Activated CD8-positive, alpha-beta memory T cell treated with anti-CD3 and anti-CD28 coated beads for 36 hours (primary cell): ENCODE measurements around the gene KIF12. TPM values are rescaled to one million over a fixed set of nuclear protein-coding genes. Genes with fewer than 3 reads are reported as not detected.

Experiments used
- CTCF ChIA-PET: fragments of 350-600 bp; sonication (Branson Sonifier 250); formaldehyde crosslinking; loops from one replicate; lab custom pipeline; 2021; ENCODE audit warnings: antibody characterized with exemption; lab: Charles Lee
- POLR2A ChIA-PET: fragments of 350-600 bp; sonication (Branson Sonifier 250); formaldehyde crosslinking; loops from one replicate; lab custom pipeline; 2021; ENCODE audit warnings: antibody characterized with exemption; lab: Charles Lee
- total RNA-seq, 2 experiments: library from RNA; stranded (reverse); gene quantifications; one replicate each; pipeline ENCODE4 v1.2.3, GENCODE V29; 2021

Gene KIF12
- total RNA-seq, 2 experiments from 2014 or later, result not detected

DNA sequence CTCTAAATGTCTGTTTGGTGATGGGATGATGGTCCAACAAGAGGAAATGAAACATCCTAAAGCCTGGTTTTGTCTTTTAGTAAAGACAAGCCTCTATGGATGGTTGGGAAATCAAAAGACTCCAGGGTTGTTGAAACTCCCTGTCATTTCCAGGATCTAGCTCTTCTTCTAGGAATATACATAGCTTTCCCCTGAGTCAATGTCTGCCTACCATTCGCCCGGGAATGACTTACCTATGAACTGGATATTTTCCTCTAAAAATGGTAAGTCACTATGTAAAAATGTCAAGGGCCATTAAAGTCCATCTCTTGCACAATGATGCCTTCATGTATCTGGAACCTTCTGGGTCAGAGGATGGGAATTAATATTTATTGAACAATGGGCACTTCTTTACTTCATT is 11.1 kb upstream of the KIF12 start:
- ChIA-PET POLR2A (no interaction called here), CTCF (interaction anchor here (1.1 kb wide), 1 partner anchor 154 kb away, joined by 3 read pairs; no protein-coding TSS in a partner anchor)

DNA sequence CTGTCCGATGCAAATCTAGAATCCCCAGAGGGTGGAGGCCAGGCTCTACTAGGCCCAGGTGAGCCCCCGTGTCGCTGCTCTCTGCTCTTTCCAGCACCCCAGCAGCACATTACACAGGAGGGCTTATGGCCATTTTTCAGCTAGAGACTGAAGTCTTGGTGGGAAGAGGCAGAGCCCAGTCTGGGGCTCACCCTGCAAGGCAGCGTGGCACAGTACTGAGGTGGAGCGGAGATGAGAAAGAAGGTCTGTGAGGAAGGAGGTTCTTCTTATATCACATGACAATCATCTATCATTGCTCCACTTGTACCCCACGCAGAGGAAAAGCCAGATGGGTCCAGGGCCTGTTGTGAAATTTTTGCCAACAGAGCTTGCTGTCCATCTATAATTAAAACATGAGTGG is 10.0 kb upstream of the KIF12 start:
- POLR2A ChIA-PET, result no interaction called here
- CTCF ChIA-PET, result interaction anchor here (1.5 to 4.1 kb wide), 2 partner anchors 35 to 182 kb away, joined by 4 to 26 read pairs; no protein-coding TSS in a partner anchor

- ChIA-PET CTCF (interaction anchor here (0.6 to 4.1 kb wide), 19 partner anchors 10 to 634 kb away, joined by 3 to 26 read pairs (median 3); no protein-coding TSS in a partner anchor), POLR2A (interaction anchor here (0.6 kb wide), 1 partner anchor 214 kb away, joined by 3 read pairs; no protein-coding TSS in a partner anchor)
These were observed 9.1 kb upstream of the KIF12 start for GRCh38 chr9:114108016-114108833.

DNA sequence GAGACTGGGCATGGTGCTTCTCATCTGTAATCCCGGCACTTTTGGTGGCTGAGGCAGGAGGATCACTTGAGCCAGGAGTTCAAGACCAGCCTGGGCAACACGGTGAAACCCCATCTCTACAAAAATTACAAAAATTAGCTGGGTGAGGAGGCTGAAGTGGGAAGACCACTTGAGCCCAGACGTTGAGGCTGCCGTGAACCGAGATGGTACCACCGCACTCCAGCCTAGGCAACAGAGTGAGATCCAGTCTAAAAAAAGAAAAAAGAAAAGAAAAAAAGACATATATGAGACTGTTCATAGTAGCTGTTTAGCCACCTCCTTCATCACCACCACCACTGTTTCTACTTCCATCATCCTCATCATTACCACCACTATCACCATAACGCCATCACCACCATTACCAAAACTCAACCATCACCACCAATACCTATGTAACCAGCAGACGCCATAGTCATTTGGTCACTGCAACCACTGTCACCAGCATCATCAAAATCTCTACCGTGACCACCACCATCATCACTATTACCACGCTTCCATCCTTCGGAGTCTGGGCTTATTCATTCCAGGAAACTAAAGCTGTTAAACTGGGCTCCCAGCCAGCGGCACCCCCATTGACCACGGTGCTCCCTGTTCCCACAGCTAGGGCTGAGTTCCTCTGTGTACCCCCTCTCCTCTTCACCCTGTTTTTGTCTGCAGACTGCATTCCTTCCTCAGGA is 8.4 kb upstream of the KIF12 start:
- CTCF ChIA-PET, result interaction anchor here (0.7 to 4.1 kb wide), 14 partner anchors 9 to 208 kb away, joined by 3 to 26 read pairs (median 4); no protein-coding TSS in a partner anchor
- POLR2A ChIA-PET, result interaction anchor here (0.6 kb wide), 1 partner anchor 822 kb away, joined by 3 read pairs; no protein-coding TSS in a partner anchor

- CTCF ChIA-PET, result interaction anchor here (4.1 kb wide), 1 partner anchor 185 kb away, joined by 26 read pairs; no protein-coding TSS in a partner anchor
- POLR2A ChIA-PET, result no interaction called here
These were observed 6.1 kb upstream of the KIF12 start for GRCh38 chr9:114105236-114105635.

GRCh38 chr9:114102484-114102883 is 3.4 kb upstream of the KIF12 start:
- ChIA-PET POLR2A (no interaction called here), CTCF (no interaction called here)

DNA sequence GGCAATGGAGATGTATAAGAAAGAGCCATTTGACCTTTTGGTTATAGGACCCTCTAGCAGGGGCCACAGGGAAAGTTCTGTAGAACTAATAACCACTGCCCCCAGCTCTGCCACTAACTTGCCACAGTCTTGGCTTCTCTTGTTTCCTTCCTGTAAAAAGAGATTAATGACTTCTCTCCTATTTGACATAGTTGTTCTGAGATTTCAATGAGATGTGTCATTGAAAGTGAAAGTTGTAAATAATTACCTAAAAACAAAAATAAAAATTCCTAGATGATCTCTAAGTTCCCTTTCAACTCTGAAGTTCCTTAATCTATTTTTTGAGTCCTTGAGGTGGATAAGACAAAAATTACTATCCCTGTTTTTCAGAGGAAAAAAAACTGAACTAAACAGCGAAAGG is 1.4 kb upstream of the KIF12 start:
- POLR2A ChIA-PET, result no interaction called here
- CTCF ChIA-PET, result no interaction called here

DNA sequence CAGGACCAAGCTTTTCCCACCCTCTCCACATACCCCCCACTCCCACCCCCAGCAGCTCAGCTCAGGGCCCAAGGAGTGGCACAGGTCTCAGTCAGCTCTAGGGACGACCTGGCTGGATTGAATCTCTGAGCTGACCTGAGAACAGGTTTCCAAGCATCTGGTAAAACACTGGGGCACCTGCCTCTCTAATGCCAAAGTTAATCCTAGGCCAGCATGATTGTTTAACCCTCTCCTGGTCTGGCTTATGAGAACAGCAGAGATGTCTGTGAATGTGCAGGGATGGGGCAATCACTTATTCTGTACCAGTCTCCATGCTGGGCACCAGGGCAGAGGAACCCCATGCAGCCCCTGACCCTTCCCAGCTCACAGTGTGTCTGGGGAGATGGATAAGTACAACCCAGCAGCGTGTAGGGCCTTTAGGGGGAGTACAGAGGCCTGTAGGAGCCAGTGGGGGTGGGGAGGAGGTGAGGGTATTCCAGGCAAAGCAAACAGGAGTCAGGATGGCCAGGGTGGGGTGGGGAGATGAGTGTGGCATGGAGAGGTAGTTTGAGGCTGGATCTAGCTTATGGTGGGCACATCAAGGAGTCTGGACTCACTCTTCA is 678 bp upstream of the KIF12 start:
- ChIA-PET POLR2A (no interaction called here), CTCF (interaction anchor here (0.6 to 2.4 kb wide), 2 partner anchors 17 to 646 kb away, joined by 3 to 8 read pairs; no protein-coding TSS in a partner anchor)

GRCh38 chr9:114098021-114098935 is 814 bp downstream of the KIF12 start:
- ChIA-PET CTCF (interaction anchor here (1.2 to 2.4 kb wide), 2 partner anchors 10 to 16 kb away, joined by 4 to 8 read pairs; no protein-coding TSS in a partner anchor), POLR2A (no interaction called here)

- ChIA-PET CTCF (interaction anchor here (1.2 to 2.4 kb wide), 2 partner anchors 11 to 15 kb away, joined by 4 to 8 read pairs; no protein-coding TSS in a partner anchor), POLR2A (no interaction called here)
These were observed 1.5 kb downstream of the KIF12 start for GRCh38 chr9:114097613-114098020.

DNA sequence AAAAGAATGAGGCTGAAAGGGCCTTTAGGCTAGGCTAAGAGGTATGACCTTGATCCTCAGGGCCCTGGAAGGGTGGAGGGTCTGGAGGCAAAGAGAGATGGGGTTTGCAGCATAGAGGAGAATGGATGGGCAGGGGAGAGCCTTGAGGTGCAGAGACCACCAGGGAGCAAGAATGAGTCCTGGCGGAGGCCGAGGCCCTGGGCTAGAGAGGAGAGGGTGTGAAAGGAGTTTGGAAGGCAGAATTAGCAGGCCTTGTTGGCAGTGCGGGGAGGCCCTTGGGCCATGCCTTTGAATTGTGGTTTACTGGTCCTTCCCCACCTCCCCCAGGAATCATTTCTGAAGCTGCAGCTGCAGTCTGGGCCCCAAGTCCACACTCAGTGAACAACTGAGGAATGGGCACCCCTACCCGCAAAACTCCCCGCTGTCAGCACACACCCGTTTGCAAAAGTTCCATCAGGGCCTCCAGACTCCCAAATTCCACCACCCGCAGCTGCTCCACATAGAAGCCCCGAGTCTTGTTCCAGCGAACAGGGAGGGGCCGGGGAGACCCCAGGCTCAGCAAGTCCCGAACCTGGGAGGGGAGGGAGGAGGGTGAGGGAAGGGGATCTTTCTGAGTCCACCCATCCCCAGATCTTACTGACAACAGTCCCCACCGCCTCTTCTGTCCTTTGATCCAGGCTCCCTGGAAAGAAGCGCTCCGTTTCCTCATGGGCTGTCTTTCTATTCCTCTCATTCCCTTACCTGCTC is 2.1 kb downstream of the KIF12 start:
- CTCF ChIA-PET, result interaction anchor here (1.2 kb wide), 1 partner anchor 11 kb away, joined by 4 read pairs; no protein-coding TSS in a partner anchor
- POLR2A ChIA-PET, result no interaction called here

DNA sequence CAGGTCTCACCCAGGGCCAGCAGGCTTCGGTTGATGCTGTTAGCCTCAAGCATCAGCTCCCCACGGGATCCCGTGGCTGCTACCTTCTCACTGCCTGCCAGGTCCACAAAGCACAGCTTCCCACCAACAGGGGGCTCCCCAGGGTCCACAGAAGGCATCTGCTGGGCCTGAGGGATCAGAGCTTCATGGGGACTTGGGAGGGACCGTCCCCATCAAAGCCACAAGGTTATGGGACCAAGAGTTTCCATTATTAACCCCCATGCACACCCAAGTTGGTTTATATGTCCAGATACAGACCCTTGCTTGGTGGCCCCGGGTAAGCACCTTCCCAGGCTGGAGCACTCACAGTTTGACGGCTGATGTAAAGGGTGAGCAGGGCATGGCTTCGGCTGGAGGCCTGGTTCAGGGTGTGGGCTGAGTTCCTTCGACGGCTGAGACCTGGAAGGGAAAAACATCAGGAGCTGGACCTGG is 3.0 kb downstream of the KIF12 start:
- ChIA-PET CTCF (interaction anchor here (1.5 kb wide), 1 partner anchor 14 kb away, joined by 6 read pairs; no protein-coding TSS in a partner anchor), POLR2A (no interaction called here)

DNA sequence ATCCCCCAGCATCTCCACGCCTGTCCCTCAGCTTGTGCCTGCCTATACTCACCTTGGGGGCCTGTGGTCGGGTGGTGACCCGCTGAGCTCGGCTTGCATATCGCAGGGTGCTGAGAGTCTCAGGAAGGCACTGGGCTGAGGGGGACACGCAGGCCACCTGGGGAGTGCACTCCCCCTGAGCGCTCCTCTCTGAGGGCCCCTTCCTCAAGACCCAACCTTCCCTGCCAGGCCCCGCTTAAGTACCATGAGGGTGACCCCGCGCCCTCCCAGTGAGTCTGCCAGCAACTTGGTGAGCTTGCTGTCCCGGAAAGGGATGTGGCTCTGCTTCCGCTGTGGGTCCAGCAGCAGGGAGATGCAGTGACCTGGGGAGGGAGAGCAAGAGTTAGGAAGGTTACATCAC is 4.1 kb downstream of the KIF12 start:
- ChIA-PET POLR2A (no interaction called here), CTCF (interaction anchor here (1.5 kb wide), 1 partner anchor 13 kb away, joined by 6 read pairs; no protein-coding TSS in a partner anchor)

GRCh38 chr9:114093761-114094505 is 5.2 kb downstream of the KIF12 start:
- POLR2A ChIA-PET, result no interaction called here
- CTCF ChIA-PET, result no interaction called here

GRCh38 chr9:114093031-114093471 is 6.0 kb downstream of the KIF12 start:
- ChIA-PET POLR2A (no interaction called here), CTCF (no interaction called here)

DNA sequence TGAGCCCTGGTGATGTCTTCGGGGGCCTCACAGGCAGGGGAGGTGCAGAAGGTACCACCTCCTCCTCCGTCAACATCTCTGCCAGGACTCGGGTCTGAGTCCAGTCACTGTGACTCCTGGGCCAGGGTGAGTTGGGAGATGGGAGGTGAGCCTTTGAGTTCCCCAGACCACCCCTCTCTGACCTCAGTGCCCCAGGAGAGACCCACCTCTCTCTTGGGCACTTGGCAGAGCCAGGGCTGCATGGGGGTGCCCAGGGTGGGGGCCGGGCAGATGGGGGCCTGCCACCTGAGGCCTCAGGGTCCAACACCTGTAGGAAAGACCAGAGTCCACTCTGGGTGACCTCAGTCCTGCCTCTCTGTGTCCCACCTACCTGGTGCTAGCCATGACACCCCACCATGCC is 6.8 kb downstream of the KIF12 start:
- ChIA-PET CTCF (no interaction called here), POLR2A (no interaction called here)

- ChIA-PET POLR2A (no interaction called here), CTCF (no interaction called here)
These were observed 7.4 kb downstream of the KIF12 start for GRCh38 chr9:114091711-114092110.
